ENCODE measurements around the gene TTL.
"Not testable (repeated sequence)": the region's sequence is repeated elsewhere in the genome, so short reads cannot be mapped to it uniquely, and the experiment has no call there.

TTL gene

DNA sequence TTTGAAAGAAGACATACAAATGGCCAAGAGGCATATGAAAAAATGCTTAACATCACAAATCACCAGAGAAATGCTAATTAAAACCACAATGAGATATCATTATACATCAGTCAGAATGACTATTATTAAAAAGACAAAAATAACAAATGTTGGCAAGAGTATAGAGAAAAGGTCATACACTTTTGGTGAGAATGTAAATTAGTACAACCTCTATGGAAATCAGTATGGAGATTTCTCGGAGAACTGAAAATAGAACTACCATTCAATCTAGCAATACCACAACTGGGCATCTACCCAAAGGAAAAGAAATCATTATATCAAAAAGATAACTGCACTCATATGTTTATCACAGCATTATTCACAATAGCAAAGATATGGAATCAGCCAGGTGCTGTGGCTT lies 37.7 kb upstream of the TTL start:
- H3K9ac ChIP-seq (ENCODE audit: low read length); H3K36me3 ChIP-seq (ENCODE audit: control insufficient read depth, insufficient read depth, low read length); H3K27me3 ChIP-seq (ENCODE audit: control insufficient read depth, insufficient read depth, low read length); H3K9me3 ChIP-seq (ENCODE audit: control insufficient read depth, insufficient read depth, low read depth, low read length); H3K4me1 ChIP-seq (ENCODE audit: control insufficient read depth, insufficient read depth, low read length); H3K27ac ChIP-seq (ENCODE audit: low read depth, low read length); H3K4me3 ChIP-seq (ENCODE audit: low read depth, low read length): not testable (repeated sequence)

DNA sequence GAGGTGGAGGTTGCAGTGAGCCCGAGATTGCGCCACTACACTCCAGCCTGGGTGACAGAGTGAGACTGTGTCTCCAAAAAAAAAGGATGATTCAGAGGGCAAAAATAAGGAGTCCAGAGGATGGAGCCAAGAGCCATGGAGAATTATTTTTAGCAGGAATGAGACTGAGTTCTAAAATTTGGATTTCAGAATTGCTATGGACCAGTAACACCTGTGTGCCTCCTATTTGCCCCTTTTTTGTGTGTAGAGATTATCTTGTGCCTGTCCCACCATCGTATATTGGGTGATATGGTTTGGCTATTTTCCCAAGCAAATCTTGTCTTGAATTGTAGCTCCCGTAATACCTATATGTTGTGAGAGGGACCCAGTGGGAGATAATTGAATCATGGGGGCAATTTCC lies 32.1 kb upstream of the TTL start:
- no peaks in the 10 kb centered on the region for H3K36me3 ChIP-seq (ENCODE audit: control insufficient read depth, insufficient read depth, low read length)
- no peak overlapping the region for H3K9ac ChIP-seq (ENCODE audit: low read length)
- no peak overlapping the region for H3K27ac ChIP-seq (ENCODE audit: low read depth, low read length)
- no peaks in the 10 kb centered on the region for H3K27me3 ChIP-seq (ENCODE audit: control insufficient read depth, insufficient read depth, low read length)
- H3K9me3 ChIP-seq (ENCODE audit: control insufficient read depth, insufficient read depth, low read depth, low read length) = no peaks in the 10 kb centered on the region
- H3K4me3 ChIP-seq (ENCODE audit: low read depth, low read length) = no peak overlapping the region
- H3K4me1 ChIP-seq (ENCODE audit: control insufficient read depth, insufficient read depth, low read length) = no peaks in the 10 kb centered on the region

DNA sequence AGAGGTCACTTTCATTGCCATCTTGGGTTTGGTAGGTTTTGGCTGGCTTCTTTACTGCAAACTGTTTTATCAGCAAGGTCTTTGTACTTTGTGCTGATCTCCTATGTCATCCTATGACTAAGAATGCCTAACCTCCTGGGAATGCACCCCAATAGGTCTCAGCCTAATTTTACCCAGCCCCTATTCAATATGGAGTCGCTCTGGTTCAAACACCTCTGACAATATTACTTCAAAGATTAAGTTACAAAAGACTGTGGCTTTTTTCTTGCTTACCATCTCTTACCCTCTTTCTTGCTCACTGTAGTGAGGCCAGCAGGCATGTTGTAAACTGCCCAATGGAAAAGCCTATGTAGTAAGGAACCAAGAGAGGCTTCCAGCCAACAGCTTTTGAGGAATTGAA lies 30.6 kb upstream of the TTL start:
- no peaks in the 10 kb centered on the region for H3K9me3 ChIP-seq (ENCODE audit: control insufficient read depth, insufficient read depth, low read depth, low read length)
- no peak overlapping the region for H3K27ac ChIP-seq (ENCODE audit: low read depth, low read length)
- no peak overlapping the region for H3K4me3 ChIP-seq (ENCODE audit: low read depth, low read length)
- H3K36me3 ChIP-seq (ENCODE audit: control insufficient read depth, insufficient read depth, low read length) = no peaks in the 10 kb centered on the region
- H3K4me1 ChIP-seq (ENCODE audit: control insufficient read depth, insufficient read depth, low read length) = no peaks in the 10 kb centered on the region
- H3K27me3 ChIP-seq (ENCODE audit: control insufficient read depth, insufficient read depth, low read length) = no peaks in the 10 kb centered on the region
- H3K9ac ChIP-seq (ENCODE audit: low read length) = no peak overlapping the region

DNA sequence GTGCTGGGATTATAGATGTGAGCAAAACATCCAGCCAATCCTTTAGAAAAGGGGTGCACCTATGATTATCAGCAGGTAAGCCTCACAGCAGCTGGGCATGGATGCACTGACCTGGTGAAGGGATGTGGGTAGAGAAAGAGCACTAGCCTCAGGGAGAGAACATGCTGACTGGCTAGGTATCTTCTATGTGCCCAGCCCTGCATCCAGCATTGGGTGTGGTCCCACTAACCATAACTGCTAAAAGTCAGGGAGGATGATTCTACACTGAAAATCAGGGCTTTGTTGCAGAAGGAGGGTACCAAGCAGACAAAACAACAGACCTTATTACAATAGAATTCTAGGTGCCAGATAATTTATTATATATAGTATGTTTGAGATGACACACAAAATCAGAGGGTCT lies 27.4 kb upstream of the TTL start:
- no peaks in the 10 kb centered on the region for H3K36me3 ChIP-seq (ENCODE audit: control insufficient read depth, insufficient read depth, low read length)
- no peak overlapping the region for H3K27ac ChIP-seq (ENCODE audit: low read depth, low read length)
- H3K4me3 ChIP-seq (ENCODE audit: low read depth, low read length) = no peak overlapping the region
- no peak overlapping the region for H3K9ac ChIP-seq (ENCODE audit: low read length)
- no peaks in the 10 kb centered on the region for H3K4me1 ChIP-seq (ENCODE audit: control insufficient read depth, insufficient read depth, low read length)
- no peaks in the 10 kb centered on the region for H3K9me3 ChIP-seq (ENCODE audit: control insufficient read depth, insufficient read depth, low read depth, low read length)
- no peaks in the 10 kb centered on the region for H3K27me3 ChIP-seq (ENCODE audit: control insufficient read depth, insufficient read depth, low read length)

DNA sequence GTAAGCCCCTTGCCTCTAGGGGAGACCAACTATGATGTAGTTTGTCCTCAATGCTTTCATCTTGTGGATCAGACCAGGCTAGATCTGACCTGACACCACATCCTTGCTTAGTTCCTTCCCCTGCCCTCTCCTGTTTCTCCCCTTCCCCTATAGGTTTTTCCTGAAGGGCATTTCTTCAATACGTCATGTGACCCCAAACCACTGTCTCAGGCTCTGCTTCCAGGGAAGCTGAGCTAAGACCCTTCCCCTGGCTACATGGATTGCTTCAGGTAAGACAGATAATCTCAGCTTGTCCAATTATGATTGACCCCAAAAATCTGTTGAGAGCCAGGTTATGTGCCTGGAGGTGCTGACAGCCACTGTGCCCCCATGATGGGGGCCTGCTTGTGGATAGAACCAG lies 22.6 kb upstream of the TTL start:
- Histone ChIP-seq H3K36me3 (ENCODE audit: control insufficient read depth, insufficient read depth, low read length) (no peaks in the 10 kb centered on the region), H3K4me3 (ENCODE audit: low read depth, low read length) (no peak overlapping the region), H3K4me1 (ENCODE audit: control insufficient read depth, insufficient read depth, low read length) (no peaks in the 10 kb centered on the region), H3K27ac (ENCODE audit: low read depth, low read length) (no peak overlapping the region), H3K27me3 (ENCODE audit: control insufficient read depth, insufficient read depth, low read length) (no peaks in the 10 kb centered on the region), H3K9me3 (ENCODE audit: control insufficient read depth, insufficient read depth, low read depth, low read length) (no peaks in the 10 kb centered on the region), H3K9ac (ENCODE audit: low read length) (no peak overlapping the region)

DNA sequence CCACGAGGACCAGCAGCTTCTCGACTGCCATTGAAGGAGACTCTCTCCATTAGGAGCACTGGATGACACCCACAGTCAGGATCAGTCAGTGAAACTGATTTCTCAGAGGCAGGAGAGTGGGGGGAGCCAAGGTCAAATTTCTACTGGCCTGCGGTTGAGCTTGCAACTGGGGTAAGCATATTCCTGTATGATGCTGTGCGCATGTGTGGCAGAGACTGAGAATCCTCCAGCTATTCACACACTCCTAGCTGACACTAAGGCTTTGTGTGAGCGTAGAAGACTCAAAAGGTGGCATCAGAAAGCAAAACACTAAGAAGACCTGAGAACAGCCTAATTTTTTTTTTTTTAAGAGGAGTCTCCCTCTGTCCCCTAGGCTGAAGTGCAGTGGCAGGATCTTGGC lies 19.8 kb upstream of the TTL start:
- no peak overlapping the region for H3K27ac ChIP-seq (ENCODE audit: low read depth, low read length)
- no peaks in the 10 kb centered on the region for H3K4me1 ChIP-seq (ENCODE audit: control insufficient read depth, insufficient read depth, low read length)
- H3K36me3 ChIP-seq (ENCODE audit: control insufficient read depth, insufficient read depth, low read length) = no peaks in the 10 kb centered on the region
- no peaks in the 10 kb centered on the region for H3K9me3 ChIP-seq (ENCODE audit: control insufficient read depth, insufficient read depth, low read depth, low read length)
- no peaks in the 10 kb centered on the region for H3K27me3 ChIP-seq (ENCODE audit: control insufficient read depth, insufficient read depth, low read length)
- no peak overlapping the region for H3K9ac ChIP-seq (ENCODE audit: low read length)
- no peak overlapping the region for H3K4me3 ChIP-seq (ENCODE audit: low read depth, low read length)

DNA sequence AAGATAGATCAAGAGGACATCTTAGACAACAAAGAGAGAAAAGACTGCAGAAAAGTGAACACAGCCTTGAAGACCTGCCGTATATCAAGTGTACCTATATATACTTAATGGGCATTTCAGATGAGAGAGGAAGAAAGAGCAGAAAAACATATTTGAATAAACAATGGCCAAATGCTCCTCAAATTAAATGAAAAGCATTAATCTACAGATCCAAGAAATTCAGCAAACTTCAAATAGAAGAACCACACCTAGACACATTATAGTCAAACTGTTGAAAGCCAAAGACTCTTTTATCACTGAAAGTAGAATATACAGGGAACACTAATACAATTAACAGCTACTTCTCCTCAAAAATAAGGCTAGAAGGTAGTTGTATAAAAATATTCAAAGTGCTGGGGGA lies 18.7 kb upstream of the TTL start:
- Histone ChIP-seq H3K27ac (ENCODE audit: low read depth, low read length) (no peak overlapping the region), H3K4me3 (ENCODE audit: low read depth, low read length) (no peak overlapping the region), H3K36me3 (ENCODE audit: control insufficient read depth, insufficient read depth, low read length) (no peaks in the 10 kb centered on the region), H3K9me3 (ENCODE audit: control insufficient read depth, insufficient read depth, low read depth, low read length) (no peaks in the 10 kb centered on the region), H3K27me3 (ENCODE audit: control insufficient read depth, insufficient read depth, low read length) (no peaks in the 10 kb centered on the region), H3K4me1 (ENCODE audit: control insufficient read depth, insufficient read depth, low read length) (no peaks in the 10 kb centered on the region), H3K9ac (ENCODE audit: low read length) (no peak overlapping the region)

DNA sequence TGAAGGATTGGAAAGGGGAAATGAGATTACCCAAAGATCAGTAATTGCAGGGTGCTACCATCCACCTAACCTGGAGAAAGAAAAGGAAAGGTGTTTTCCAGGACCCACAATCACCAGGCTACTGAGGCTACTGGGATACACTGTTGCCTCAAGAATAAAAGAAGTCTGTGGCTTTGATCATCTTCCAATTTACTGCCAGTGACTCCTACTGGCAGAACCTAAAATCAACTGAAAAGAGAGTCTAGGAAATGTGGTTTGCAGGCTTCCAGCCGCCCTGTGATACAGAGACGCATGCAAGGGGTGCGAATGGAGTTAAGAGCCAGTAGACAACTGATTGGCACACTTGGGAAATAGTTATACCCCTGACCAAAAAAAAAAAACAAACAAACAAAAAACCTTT lies 16.6 kb upstream of the TTL start:
- no peaks in the 10 kb centered on the region for H3K27me3 ChIP-seq (ENCODE audit: control insufficient read depth, insufficient read depth, low read length)
- H3K36me3 ChIP-seq (ENCODE audit: control insufficient read depth, insufficient read depth, low read length) = no peaks in the 10 kb centered on the region
- H3K9me3 ChIP-seq (ENCODE audit: control insufficient read depth, insufficient read depth, low read depth, low read length) = no peaks in the 10 kb centered on the region
- H3K4me3 ChIP-seq (ENCODE audit: low read depth, low read length) = no peak overlapping the region
- H3K9ac ChIP-seq (ENCODE audit: low read length) = no peak overlapping the region
- no peaks in the 10 kb centered on the region for H3K4me1 ChIP-seq (ENCODE audit: control insufficient read depth, insufficient read depth, low read length)
- no peak overlapping the region for H3K27ac ChIP-seq (ENCODE audit: low read depth, low read length)

DNA sequence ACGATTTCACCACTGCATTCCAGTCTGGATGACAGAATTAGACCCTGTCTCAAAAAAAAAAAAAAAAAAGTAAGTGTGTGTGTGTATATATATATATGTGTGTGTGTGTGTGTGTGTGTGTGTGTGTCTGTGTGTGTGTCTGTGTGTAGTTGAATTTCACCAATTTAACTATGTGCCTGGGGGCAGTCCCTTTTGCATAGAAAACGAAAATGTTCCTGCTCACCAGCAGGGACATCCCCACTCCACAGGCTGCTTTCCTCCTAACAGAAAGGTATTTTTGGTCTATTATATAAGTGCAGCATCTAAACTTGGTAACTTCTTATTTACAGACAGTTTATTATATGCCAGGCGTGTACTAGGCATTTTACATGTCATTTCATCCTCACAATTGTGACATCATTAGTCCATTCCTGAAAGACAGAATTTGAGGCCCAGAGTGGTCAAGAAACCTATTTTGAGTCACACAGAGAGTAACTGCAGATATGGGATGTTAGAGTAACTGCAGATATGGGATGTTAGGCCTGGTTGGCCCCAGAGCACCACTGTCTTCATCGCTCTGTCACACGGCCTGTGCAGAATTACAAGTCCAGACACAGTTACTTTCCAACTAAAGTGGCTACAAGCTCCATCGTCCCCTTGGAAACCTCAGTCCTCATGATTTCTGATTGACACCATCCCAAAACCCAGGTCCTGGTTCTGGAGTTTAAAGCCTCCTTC lies 9.3 kb upstream of the TTL start:
- Histone ChIP-seq H3K4me3 (ENCODE audit: low read depth, low read length) (no peak overlapping the region), H3K9ac (ENCODE audit: low read length) (no peak overlapping the region), H3K27ac (ENCODE audit: low read depth, low read length) (no peak overlapping the region), H3K4me1 (ENCODE audit: control insufficient read depth, insufficient read depth, low read length) (no peaks in the 10 kb centered on the region), H3K27me3 (ENCODE audit: control insufficient read depth, insufficient read depth, low read length) (no peaks in the 10 kb centered on the region), H3K9me3 (ENCODE audit: control insufficient read depth, insufficient read depth, low read depth, low read length) (no peaks in the 10 kb centered on the region), H3K36me3 (ENCODE audit: control insufficient read depth, insufficient read depth, low read length) (no peaks in the 10 kb centered on the region)

DNA sequence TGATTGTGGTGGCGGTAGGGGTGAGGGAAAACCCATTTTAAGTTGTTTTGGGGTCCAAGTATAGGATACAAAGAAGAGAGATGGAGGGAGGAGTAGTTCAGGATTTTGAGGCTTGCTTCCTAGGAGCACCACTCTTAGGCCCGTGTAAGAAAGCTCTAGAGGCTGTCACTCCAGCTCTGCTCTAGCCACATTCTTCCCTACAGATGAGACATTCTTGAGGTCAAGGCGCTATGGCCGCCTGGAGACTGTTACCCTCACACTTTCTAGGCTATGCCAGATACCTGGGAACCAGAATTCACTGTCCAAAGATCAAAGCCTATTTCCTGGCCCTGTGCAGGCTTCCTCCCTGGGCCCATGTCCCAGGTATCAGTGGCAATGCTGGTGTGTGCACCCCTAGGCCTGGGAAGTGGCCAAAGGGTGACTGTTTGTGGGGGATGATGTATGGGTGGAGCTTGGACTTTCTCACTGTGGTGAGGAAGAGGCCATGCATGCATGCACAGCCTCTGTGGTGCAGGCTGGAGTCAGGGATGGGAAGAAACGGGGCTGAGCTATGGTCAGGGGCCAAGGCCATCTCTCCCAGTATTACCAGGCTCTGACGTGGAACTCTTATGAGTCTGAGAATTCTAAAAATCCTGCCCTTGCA lies 7.0 kb upstream of the TTL start:
- Histone ChIP-seq H3K27ac (ENCODE audit: low read depth, low read length) (no peak overlapping the region), H3K4me1 (ENCODE audit: control insufficient read depth, insufficient read depth, low read length) (no peaks in the 10 kb centered on the region), H3K36me3 (ENCODE audit: control insufficient read depth, insufficient read depth, low read length) (no peaks in the 10 kb centered on the region), H3K9ac (ENCODE audit: low read length) (no peak overlapping the region), H3K27me3 (ENCODE audit: control insufficient read depth, insufficient read depth, low read length) (no peaks in the 10 kb centered on the region), H3K9me3 (ENCODE audit: control insufficient read depth, insufficient read depth, low read depth, low read length) (no peaks in the 10 kb centered on the region), H3K4me3 (ENCODE audit: low read depth, low read length) (no peak overlapping the region)

DNA sequence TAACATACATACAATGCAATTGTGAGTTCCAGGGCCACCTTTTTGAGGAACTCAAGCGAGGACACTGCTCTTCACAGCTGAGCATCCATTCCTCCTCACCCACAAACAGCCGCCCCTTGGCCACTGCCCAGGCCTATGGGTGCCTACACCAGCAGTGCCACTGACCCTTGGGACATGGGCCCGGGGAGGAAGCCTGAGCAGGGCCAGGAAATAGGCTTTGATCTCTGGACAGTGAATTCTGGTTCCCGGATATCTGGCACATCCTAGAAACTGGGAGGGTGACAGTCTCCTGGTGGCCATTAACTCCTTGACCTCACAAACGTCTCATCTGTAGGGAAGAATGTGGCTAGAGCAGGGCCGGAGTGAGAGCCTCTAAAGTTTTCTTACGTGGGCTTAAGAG lies 5.5 kb upstream of the TTL start:
- peaks cover 9% of the 10 kb centered on the region for H3K27me3 ChIP-seq (ENCODE audit: control insufficient read depth, insufficient read depth, low read length)
- H3K4me3 ChIP-seq (ENCODE audit: low read depth, low read length) = no peak overlapping the region
- H3K4me1 ChIP-seq (ENCODE audit: control insufficient read depth, insufficient read depth, low read length) = peaks cover 5% of the 10 kb centered on the region; the same call in 1 of the 2 replicates
- no peak overlapping the region for H3K27ac ChIP-seq (ENCODE audit: low read depth, low read length)
- no peak overlapping the region for H3K9ac ChIP-seq (ENCODE audit: low read length)
- H3K9me3 ChIP-seq (ENCODE audit: control insufficient read depth, insufficient read depth, low read depth, low read length) = no peaks in the 10 kb centered on the region
- no peaks in the 10 kb centered on the region for H3K36me3 ChIP-seq (ENCODE audit: control insufficient read depth, insufficient read depth, low read length)
